Activated CD4-positive, alpha-beta T cell treated with anti-CD3 and anti-CD28 coated beads for 24 hours (primary cell): ENCODE measurements around the gene EIF5.

Source experiments
- DNase-seq, 2 donors: peaks; one replicate each; pipeline ENCODE4 v3.0.0-alpha.2; 2020; ENCODE audit warnings: low read depth in 2 of 2

EIF5 gene

DNA sequence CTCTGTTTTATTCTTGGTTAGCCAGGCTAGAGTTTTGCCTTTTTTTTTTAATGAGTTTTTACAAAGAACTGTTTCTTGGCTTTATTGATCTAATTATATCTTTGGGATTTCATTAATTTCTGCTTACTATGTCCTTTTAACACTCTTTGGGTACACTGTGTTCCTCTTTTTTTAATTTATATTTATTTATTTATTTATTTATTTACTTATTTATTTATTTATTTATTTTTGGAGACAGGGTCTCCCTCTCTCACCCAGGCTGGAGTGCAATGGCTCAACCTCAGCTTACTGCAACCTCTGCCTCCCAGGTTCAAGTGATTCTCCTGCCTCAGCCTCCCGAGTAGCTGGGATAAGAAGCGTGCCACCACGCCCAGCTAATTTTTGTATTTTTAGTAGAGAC, 36.0 kb downstream of the EIF5 start:
- DNase-seq, result no peak

DNA sequence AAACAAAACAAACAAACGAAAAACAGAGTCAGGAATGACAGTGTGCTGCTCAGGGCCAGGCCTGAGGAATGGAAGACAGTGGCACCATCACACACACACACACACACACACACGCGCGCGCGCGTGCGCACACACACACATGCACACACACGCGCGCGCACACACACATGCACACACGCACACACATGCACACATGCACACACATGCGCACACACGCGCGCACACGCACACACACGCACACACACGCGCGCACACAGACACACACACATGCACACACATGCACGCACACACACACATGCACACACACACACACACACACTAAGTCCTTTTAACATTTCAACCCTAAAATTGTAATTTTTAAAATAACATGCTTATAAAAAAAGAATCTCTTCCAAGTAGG, 38.0 kb downstream of the EIF5 start:
- no peak for DNase-seq

- DNase-seq, result no peak
Measured at GRCh38 chr14:103372552-103373304, 38.7 kb downstream of the EIF5 start.

DNA sequence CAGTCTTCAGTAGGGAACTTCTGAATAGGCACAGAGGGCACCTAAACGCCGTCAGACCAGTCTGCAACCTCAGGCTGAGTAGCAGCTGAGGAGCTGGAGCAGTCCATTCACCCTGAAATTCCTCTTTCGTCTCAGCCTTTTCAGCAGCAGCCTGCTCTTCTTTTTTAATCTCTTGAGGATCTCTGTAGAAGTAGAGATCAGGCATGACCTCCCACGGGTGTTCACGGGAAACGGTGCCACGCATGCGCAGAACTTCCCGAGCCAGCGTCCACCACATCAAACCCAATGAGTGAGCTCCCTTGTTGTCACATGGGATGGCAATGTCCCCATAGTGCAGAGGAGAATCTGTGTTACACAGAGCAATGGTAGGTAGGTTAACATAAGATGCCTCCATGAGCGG, 40.1 kb downstream of the EIF5 start:
- no peak for DNase-seq

- no peak for DNase-seq
Measured at GRCh38 chr14:103377522-103378037, 43.5 kb downstream of the EIF5 start.

DNA sequence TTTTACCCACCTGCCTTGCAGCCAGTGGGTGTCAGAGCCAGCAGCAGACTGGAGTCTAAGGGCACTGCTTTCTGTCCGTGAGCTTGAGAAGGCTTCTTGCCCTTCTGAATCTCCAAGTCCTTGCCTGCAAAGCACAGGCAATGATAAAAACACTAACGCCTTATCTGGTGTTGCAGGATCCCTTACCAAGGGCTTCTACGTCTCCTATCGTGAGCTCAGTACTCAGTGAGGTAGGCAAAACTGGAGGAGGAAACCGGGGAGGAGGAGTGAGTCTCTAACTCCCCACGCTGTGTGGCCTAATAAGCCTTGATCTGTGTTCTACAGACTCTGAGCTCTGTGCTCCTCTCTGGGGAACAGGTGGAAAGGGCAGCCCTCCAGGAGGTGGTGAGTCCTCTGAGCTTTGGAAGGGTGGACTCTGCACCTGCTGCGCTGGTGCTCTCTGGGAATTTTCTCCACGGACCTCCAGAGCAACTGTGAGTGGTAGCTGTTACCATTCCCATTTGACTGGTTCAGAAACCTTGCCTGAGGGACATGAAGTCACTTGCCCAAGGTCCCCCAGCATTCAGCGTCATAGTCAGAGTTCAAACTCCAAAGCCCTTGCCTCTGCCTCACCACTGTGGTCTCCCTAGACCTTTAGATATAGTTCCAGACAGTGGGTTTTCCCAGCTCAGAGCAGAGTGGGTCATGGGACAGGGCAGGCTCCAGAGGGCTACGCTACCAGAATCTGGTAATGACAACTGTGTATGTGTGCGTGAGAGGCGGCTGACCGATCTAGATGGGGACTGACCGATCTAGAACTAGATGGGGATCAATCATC, 44.2 kb downstream of the EIF5 start:
- DNase-seq, result no peak

DNA sequence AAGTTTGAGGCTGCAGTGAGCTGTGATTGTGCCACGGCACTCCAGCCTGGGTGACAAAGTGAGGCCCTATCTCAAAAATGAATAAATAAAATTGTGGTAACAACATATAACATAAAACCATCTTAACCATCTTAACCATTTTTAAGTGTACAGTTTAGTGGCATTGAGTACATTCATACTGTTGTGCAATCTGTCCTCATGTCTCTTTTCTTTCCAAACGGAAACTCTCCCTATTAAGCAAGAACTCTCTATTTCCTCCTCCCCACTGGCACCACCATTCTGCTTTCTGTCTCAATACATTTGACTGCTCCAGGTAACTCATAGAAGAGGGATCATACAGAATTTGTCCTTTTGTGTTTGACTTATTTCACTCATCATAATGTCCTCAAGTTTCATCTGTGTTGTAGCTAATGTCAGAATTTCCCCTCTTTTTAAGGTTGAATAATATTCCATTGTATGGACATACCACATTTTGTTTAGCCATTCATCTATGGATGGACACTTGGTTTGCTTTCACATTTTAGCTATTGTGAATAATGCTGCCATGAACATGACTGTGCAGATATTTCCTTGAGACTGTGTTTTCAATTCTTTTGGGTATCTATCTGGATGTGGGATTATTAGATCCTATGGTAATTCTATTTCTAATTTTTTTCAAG, 46.8 kb downstream of the EIF5 start:
- no peak for DNase-seq

GRCh38 chr14:103382376-103382775, 48.3 kb downstream of the EIF5 start:
- DNase-seq, result no peak

DNA sequence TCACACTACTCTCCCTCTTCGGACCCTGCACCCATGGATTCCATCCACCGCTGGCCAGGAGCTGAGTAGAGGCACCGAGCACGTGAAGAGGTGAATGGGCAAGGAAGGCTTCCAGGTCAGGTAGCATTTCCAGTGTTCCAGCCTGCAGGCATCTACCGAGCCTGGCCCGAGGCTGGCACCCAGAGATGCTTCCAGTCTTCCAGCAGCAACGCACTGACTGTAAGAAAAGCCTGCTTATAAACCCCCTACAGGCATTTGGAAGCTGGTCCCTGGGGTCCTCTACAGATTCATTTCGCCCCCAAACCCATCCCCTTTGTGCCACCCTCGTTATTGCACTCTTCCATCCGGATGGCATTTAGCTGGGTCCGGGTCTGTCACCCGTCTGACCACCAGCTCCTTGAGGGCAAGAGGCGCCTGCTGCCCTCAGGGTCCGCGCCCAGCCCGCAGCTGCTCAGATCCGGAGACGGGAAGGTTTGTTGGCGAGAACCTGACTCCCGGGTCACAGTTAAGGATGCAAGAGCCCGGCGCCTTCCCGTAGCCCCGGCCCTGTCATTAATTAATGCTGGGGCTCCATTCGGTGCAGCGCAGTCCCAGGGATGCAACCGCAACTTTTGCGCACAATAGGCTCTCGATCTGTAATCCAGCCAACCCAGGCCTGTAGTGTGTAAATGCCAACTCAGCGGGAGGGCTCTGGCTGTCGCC, 50.6 kb downstream of the EIF5 start:
- no peak for DNase-seq

DNA sequence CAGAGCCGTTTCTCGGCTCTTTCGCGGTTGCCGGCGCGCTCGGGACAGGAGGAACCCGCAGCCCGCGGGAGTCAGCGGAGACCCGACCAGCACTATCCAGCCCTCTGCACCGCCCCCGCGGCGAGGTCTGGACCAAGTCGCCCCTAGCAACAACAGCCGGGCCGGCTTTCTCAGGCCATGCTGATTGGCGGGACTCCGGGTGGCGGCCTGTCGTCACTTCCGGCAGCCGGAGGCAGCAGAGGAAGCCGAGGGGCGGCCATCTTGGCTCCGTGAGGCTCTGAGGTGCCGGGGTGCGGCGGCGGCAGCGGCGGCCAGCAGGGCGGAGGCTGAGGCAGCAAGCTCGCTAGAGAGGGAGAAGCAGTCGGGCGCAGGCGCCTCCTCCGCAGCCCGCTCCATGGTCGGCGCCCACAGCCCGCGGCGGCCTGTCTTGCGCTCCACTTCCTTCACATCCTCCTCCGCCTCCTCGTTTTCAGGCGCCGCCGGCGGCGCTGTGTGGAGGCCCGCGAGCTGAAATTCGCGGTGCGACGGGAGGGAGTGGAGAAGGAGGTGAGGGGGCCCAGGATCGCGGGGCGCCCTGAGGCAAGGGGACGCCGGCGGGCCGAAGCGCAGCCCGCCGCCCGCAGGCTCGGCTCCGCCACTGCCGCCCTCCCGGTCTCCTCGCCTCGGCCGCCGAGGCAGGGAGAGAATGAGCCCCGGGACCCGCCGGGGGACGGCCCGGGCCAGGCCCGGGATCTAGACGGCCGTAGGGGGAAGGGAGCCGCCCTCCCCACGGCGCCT, 51.3 kb downstream of the EIF5 start, which contains the start of gene MARK3:
Gene MARK3 (plus strand): TSS at position 264 of the 777 bp plus-strand sequence. CDS start 615 bp downstream, outside the sequence.
- peak; percentile 92 to 94 for DNase-seq

- DNase-seq, result no peak
Measured at GRCh38 chr14:103385929-103386712, 52.1 kb downstream of the EIF5 start.

- no peak for DNase-seq
Measured at GRCh38 chr14:103386713-103387329, 52.8 kb downstream of the EIF5 start.

GRCh38 chr14:103388664-103389063, 54.6 kb downstream of the EIF5 start:
- DNase-seq, result no peak

- DNase-seq, result no peak
Measured at GRCh38 chr14:103390605-103391004, 56.6 kb downstream of the EIF5 start.

DNA sequence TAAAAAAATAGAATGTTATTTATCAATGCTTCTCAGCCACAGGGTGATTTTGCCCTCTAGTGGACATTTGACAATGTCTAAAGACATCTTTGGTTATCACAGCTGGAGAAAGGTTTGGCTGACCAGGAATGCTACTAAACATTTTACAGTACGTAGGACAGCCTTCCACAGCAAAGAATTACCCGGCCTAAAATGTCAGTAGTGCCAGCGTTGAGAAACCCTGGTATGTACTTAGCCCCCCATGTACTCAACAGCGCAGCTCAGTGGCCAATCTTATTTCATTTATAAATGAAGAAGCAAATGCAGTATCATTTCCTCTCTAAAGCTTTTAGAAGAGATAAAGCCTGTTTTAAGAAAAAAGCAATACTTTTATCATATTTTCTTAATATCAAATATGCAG, 57.0 kb downstream of the EIF5 start:
- no peak for DNase-seq

GRCh38 chr14:103392106-103392505, 58.1 kb downstream of the EIF5 start:
- no peak for DNase-seq

DNA sequence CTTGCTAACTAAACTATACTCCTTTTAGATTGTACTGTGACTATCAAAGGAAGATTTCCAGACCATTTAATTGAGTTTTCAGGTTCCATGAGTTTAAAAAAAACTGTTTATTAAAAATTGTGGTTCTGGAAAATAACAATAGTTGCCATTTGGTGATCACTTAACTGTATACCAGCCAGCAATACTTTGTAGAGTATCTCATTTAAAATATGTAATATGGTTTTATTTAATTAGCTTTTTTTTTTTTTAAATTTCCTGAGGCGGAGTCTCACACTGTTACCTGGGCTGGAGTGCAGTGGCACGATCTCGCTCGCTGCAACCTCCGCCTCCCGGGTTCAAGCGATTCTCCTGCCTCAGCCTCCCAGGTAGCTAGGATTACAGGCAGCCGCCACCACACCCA, 58.5 kb downstream of the EIF5 start:
- no peak for DNase-seq

GRCh38 chr14:103393070-103393469, 59.0 kb downstream of the EIF5 start:
- no peak for DNase-seq
